HEK293T (cell line): Measurements from ENCODE around the gene STK4.

Experiments
- ARNT ChIP-seq: fragments of 450-650 bp; IDR thresholded peaks from 2 replicates; pipeline ENCODE4 v1.6.1; 2017; ENCODE audit warnings: mild to moderate bottlenecking
- BHLHE40 ChIP-seq: fragments of 450-650 bp; IDR thresholded peaks from 2 replicates; pipeline ENCODE4 v1.6.1; 2016; ENCODE audit warnings: mild to moderate bottlenecking, moderate library complexity, borderline replicate concordance
- ELF4 ChIP-seq: fragments of 450-650 bp; IDR thresholded peaks from 2 replicates; pipeline ENCODE4 v1.6.1; 2017; ENCODE audit warnings: antibody characterized with exemption
- FOXA1 ChIP-seq: fragments of 450-650 bp; IDR thresholded peaks from 2 replicates; pipeline ENCODE4 v1.6.1; 2016; ENCODE audit warnings: mild to moderate bottlenecking
- FOXK2 ChIP-seq: fragments of 450-650 bp; IDR thresholded peaks from 2 replicates; pipeline ENCODE4 v1.6.1; 2016; ENCODE audit warnings: mild to moderate bottlenecking
- HDGF ChIP-seq: fragments of 450-650 bp; IDR thresholded peaks from 2 replicates; pipeline ENCODE4 v1.6.1; 2017; ENCODE audit warnings: antibody characterized with exemption, borderline replicate concordance
- L3MBTL2 ChIP-seq: fragments of 450-650 bp; conservative IDR thresholded peaks from 2 replicates; pipeline ENCODE4 v1.6.1; 2016; ENCODE audit warnings: mild to moderate bottlenecking
- LEF1 ChIP-seq: fragments of 450-650 bp; IDR thresholded peaks from 2 replicates; pipeline ENCODE4 v1.6.1; 2017; ENCODE audit warnings: mild to moderate bottlenecking, borderline replicate concordance
- NFRKB ChIP-seq: fragments of 450-650 bp; IDR thresholded peaks from 2 replicates; pipeline ENCODE4 v1.6.1; 2016; ENCODE audit warnings: mild to moderate bottlenecking, moderate library complexity
- PKNOX1 ChIP-seq: fragments of 450-650 bp; IDR thresholded peaks from 2 replicates; pipeline ENCODE4 v1.6.1; 2016
- SP1 ChIP-seq: fragments of 450-650 bp; IDR thresholded peaks from 2 replicates; pipeline ENCODE4 v1.6.1; 2017
- SUZ12 ChIP-seq: fragments of 450-650 bp; IDR thresholded peaks from 2 replicates; pipeline ENCODE4 v1.6.1; 2016; ENCODE audit warnings: mild to moderate bottlenecking
- TARDBP ChIP-seq: fragments of 450-650 bp; IDR thresholded peaks from 2 replicates; pipeline ENCODE4 v1.6.1; 2016
- ZNF384 ChIP-seq: fragments of 450-650 bp; IDR thresholded peaks from 2 replicates; pipeline ENCODE4 v1.6.1; 2016

GRCh38 chr20:45088247-45088646 lies 121.9 kb downstream of the STK4 start:
- TF ChIP-seq SP1, result no peak
- TF ChIP-seq ZNF384, result no peak
- no peak for TF ChIP-seq SUZ12
- TF ChIP-seq ARNT, result no peak
- TF ChIP-seq BHLHE40, result no peak
- TF ChIP-seq L3MBTL2, result no peak
- TF ChIP-seq PKNOX1, result no peak
- no peak for TF ChIP-seq NFRKB
- TF ChIP-seq FOXK2, result no peak
- TF ChIP-seq HDGF, result no peak
- no peak for TF ChIP-seq LEF1
- TF ChIP-seq TARDBP, result no peak
- TF ChIP-seq ELF4, result no peak
- TF ChIP-seq FOXA1, result no peak
